CD1c-positive myeloid dendritic cell (primary cell): ENCODE results near the gene UGCG.

ENCODE experiments used
- DNase-seq: peaks from one replicate; pipeline ENCODE4 v3.0.0-alpha.2; 2016; ENCODE audit errors: extremely low spot score

The UGCG gene

GRCh38 chr9:111984086-111984802, 87.6 kb downstream of the UGCG start:
- peak; percentile 62 for DNase-seq
